Cardiac muscle cell (in vitro differentiated cells and primary cell): ENCODE measurements around the gene UNC5B. TPM values are rescaled to one million over a fixed set of nuclear protein-coding genes. Genes with fewer than 3 reads are reported as not detected.

ENCODE experiments used
- DNase-seq, 2 donors: peaks; one replicate each; pipeline versions ENCODE4 v3.0.0 to v3.0.0-alpha.2; 2010 to 2017; ENCODE audit warnings: low read depth in 1 of 2, low spot score in 1 of 2
- H3K27ac ChIP-seq: fragments of 200-600 bp; sonication (generic); 2 replicates; pipeline ENCODE4 v1.5.1; 2016
- H3K27me3 ChIP-seq: fragments of 200-600 bp; sonication (generic); 2 replicates; pipeline ENCODE4 v1.6.0; 2016; ENCODE audit warnings: control low read depth
- H3K36me3 ChIP-seq: fragments of 200-600 bp; sonication (generic); 2 replicates; pipeline ENCODE4 v1.5.1; 2016; ENCODE audit warnings: control low read depth
- H3K4me1 ChIP-seq: fragments of 200-600 bp; sonication (generic); 2 replicates; pipeline ENCODE4 v1.8.1; 2017; ENCODE audit warnings: low read depth, mild to moderate bottlenecking, mixed run types
- H3K4me3 ChIP-seq: fragments of 200-600 bp; sonication (generic); 2 replicates; pipeline ENCODE4 v1.5.1; 2016; ENCODE audit warnings: mild to moderate bottlenecking
- H3K9me3 ChIP-seq: fragments of 200-600 bp; sonication (generic); 2 replicates; pipeline ENCODE4 v1.5.1; 2017; ENCODE audit warnings: low read depth, mild to moderate bottlenecking, control low read depth
- polyA plus RNA-seq: library from polyadenylated mRNA; unstranded; fragments of >200 nt; fragmentation: Nextera tagmentation; extraction: Ambion mirVana; gene quantifications from 2 replicates; pipeline ENCODE4 v1.2.1, GENCODE V29; 2016
- total RNA-seq: library from RNA; depleted of rRNA; stranded (reverse); fragments of >200 nt; gene quantifications from 2 replicates; pipeline ENCODE4 v1.2.3, GENCODE V29; 2016
- TF ChIP-seq, protein P1 (sequence below): IDR thresholded peaks from 2 replicates; pipeline ENCODE4 v1.5.1; 2012; ENCODE audit warnings: low read depth, mild to moderate bottlenecking, low read length

UNC5B gene
- total and polyA plus RNA-seq, 2 experiments from 2014 or later, result 73.3 to 172 TPM

DNA sequence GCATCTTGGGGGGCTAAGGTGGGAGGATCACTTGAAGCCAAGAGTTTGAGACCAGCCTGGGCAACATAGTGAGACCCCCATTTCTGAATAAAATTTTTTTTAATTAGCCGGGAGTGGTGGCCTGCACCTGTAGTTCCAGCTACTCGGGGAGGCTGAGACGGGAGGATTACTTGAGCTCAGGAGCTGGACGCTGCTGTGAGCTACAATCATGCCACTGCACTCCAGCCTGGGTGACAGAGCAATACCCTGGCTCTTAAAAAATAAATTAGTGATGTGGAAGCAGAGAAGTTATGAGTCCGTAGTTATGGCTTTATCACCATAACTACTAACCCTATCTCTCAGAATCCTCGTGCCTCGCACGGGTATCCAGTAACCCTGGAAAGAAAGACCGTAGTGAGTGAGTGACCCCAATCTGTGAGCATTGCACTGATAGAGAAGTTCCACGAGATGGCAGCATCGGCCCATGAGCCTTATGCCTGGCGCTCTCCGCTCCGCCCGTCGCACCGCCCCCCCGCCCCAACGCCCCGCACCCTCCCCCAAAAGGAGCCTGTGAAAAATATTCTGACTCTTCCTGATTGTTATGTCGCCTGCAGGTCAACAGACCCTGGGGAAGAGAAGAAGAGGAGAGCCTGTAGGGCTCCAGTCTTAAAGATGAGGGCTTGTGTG, 101.8 kb downstream of the UNC5B start:
- TF ChIP-seq, protein P1, sequence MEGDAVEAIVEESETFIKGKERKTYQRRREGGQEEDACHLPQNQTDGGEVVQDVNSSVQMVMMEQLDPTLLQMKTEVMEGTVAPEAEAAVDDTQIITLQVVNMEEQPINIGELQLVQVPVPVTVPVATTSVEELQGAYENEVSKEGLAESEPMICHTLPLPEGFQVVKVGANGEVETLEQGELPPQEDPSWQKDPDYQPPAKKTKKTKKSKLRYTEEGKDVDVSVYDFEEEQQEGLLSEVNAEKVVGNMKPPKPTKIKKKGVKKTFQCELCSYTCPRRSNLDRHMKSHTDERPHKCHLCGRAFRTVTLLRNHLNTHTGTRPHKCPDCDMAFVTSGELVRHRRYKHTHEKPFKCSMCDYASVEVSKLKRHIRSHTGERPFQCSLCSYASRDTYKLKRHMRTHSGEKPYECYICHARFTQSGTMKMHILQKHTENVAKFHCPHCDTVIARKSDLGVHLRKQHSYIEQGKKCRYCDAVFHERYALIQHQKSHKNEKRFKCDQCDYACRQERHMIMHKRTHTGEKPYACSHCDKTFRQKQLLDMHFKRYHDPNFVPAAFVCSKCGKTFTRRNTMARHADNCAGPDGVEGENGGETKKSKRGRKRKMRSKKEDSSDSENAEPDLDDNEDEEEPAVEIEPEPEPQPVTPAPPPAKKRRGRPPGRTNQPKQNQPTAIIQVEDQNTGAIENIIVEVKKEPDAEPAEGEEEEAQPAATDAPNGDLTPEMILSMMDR, result peak; percentile 75
- Histone ChIP-seq H3K27me3 (no peaks in the 10 kb centered on the region), H3K4me3 (peak overlapping the region; percentile 7), H3K27ac (no peak overlapping the region), H3K4me1 (no peaks in the 10 kb centered on the region), H3K9me3 (no peaks in the 10 kb centered on the region), H3K36me3 (no peaks in the 10 kb centered on the region)
- DNase-seq, result peak; percentile 71 to 74

DNA sequence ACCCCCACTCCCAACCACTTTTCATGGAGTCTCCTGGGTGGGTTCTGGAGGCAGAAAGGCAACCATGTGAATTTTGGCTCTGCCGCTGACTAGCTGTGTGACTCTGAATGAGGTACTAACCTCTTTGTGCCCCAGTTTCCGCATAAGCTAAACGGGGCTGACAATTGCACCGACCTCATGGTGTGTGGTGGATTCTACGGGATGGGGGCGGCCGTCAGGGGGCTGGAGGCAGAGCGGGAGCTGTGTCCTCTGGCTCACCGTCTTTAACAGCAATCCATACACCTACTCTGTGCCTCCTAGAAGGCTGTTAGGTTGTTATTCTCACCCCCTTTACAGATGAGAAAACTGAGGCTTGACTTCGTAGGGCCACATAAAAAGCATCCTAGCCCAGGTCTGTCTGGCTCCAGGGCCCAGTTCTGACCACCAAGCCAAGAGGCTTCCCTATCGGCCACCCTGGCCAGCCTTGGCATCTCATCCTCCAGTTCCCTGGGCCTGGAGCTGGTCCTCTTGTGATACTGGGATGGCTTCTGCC, 102.4 kb downstream of the UNC5B start:
- H3K27me3 ChIP-seq, result no peaks in the 10 kb centered on the region
- no peaks in the 10 kb centered on the region for H3K36me3 ChIP-seq
- peak overlapping the region; percentile 7 for H3K4me3 ChIP-seq

DNA sequence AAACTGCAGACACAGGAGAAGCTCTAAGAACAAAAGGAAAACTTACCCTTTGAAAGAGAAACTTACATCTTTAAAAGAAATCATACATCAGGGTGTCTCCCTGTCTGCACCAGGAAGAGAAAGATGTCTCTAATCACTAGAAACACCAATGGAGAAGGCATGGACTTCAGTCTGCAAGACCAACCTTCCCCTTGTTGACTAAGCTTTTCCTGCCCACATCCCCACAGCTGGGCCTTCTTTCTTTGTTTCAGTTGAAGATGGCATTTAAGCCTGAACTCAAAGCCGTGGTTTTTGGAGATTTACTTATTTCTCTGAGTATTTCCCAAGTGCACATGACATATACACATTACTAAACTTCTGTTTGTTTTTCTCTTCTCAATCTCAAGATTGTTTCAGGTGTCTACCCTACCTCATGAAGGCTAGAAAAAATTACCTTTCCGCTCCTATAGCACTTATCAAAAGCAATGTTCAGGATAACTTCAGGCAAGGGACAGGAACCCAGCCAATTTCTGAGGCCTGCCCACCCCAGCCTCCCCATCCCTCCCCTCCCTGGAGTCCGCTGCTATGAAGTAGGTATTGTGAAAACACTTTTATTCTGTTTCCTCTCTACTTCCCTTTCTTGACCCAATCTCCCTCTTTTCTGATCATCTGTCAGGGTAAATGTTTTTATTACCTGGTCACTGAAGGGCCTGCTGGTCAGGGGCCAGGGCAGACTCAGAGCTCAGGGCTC, 103.9 kb downstream of the UNC5B start:
- Histone ChIP-seq H3K27ac (no peak overlapping the region), H3K4me3 (no peak overlapping the region), H3K9me3 (no peaks in the 10 kb centered on the region), H3K36me3 (no peaks in the 10 kb centered on the region), H3K27me3 (no peaks in the 10 kb centered on the region), H3K4me1 (no peaks in the 10 kb centered on the region)
- peak in 1 of 2 donors; percentile 25 for DNase-seq
- TF ChIP-seq, protein P1, result no peak

More for the DNA sequence above, 102.4 kb downstream of the UNC5B start:
- TF ChIP-seq, protein P1, result no peak
- DNase-seq, result no peak
- Histone ChIP-seq H3K4me1 (no peaks in the 10 kb centered on the region), H3K9me3 (no peaks in the 10 kb centered on the region), H3K27ac (no peak overlapping the region)

DNA sequence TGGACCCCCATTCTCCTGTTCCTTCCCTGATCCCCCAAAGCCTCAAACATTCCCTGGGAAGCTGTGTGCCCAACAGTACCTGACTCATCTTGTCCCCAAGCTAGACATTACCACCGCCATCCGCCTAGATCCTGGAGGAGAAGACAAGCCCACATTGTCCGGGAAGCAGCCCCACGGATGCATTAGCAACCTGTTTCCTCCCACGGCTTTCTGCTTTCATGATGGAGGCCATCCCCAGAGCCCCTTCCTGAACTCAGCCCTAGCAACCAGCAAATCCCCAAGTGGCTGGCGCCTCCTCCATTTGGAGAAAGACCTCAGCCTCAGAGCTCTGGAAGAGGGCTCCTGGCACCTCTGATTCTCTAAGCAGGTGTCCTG, 104.4 kb downstream of the UNC5B start:
- Histone ChIP-seq H3K27me3 (no peaks in the 10 kb centered on the region), H3K36me3 (no peaks in the 10 kb centered on the region), H3K9me3 (no peaks in the 10 kb centered on the region), H3K4me3 (no peak overlapping the region), H3K27ac (no peak overlapping the region), H3K4me1 (no peaks in the 10 kb centered on the region)
- DNase-seq, result no peak
- TF ChIP-seq, protein P1, result no peak

DNA sequence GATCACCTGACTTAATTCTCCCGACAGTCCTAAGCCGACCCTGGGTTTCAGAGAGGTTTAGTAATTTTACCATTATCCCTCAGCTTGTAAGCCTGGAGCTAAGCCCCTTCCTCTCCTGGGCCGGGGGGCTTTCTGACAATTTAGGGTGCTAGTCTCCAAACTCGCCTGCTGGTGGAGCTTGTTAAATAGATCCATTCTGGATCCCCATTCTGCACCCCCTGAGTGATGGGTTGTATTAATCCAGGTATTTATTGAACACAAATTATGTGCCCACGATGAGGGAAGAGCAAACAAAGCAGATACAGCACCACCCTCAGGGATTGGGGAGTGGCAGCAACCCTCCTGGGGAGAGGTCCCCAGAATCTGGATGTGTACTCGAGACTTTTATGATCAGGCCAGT, 105.4 kb downstream of the UNC5B start:
- Histone ChIP-seq H3K36me3 (no peaks in the 10 kb centered on the region), H3K27me3 (no peaks in the 10 kb centered on the region), H3K4me1 (no peaks in the 10 kb centered on the region), H3K27ac (no peak overlapping the region), H3K9me3 (no peaks in the 10 kb centered on the region), H3K4me3 (no peak overlapping the region)
- TF ChIP-seq, protein P1, result no peak
- no peak for DNase-seq
